HG02571 (cell line): ENCODE results near the gene DNAJB9.
A peak's percentile ranks its signal among the peaks of the same experiment; 100 is the strongest.

Source experiments
- ATAC-seq: cut with Tn5 transposase; IDR thresholded peaks from one replicate; pipeline ENCODE4 v1.9.1; 2021; ENCODE audit warnings: mild to moderate bottlenecking, moderate library complexity; ENCODE audit not compliant: unreplicated experiment

Gene DNAJB9

DNA sequence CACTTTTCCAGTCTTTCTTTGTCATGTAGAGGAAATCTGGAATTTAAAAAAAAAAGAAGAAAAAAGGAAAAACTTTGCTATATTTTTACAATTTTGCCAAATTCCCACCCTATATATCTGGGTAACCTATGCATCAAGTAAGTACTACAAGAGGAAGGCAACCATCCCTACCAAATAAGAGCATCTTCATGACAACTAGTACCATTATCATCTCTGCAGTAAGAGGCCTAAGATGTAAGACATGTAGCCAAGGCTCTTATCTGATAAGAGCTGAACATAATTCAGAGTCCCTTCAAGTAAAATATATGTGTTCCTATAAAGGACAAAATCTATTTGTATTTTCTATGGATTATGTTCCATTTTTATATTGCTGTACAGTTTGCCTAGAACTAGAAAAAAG lies 3.7 kb upstream of the DNAJB9 start:
- no peak for ATAC-seq

DNA sequence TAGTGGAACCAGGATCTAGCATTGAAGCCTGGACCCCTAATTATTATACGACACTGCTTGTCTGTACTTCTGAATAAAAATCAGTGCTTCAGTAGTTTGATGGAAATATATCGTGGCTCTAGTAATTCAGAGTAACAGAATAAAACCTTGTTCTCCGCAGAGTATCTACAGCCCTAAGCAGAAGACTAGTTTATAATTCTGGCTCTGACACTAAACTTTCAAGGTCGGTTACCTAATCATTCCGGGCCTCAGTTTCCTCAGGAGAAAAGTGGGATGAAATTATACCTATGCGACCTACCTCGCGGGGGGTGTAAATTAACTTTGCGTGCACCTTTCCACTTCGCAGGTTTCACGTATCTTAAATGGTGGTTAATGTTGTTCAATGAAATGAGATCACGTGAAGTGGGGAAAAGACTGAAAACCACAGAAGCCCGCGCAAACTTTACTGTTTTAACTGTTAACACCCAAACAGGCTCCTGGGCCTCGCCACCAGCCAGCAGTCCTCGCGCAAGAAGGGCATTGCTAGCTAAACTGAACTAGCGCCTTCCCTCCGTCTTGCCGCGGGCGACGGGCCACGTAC lies 783 bp upstream of the DNAJB9 start:
- ATAC-seq: no peak

DNA sequence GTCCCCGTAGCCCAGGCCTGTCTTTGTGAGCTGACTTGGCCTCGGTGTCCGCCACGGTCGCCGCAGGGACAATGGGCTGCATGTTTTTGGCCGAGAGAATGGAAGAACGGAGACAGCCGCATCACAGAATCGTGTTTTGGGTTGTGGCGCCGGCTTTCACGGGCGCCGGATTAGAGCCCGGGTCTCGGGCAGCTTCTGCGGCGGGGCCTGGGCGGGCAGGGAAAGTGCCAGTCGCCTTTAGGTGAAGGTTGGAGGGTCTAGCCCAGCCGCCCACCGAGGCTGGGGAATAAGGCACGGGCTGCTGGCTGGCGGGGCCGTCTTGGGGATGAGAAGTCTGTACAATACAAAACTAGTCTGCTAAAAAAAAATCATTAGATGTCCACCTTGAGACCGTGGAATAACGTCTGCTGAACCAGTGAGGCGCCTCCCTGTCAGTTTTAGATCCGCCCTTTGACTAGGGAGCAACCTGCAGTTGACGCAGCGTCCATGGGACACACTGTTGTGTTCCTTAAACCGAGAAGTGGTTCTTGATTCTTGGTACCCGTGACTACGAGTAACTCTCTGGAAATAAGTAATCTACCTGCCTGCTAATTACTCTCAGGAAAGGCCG lies 577 bp downstream of the DNAJB9 start:
- peak; percentile 19 for ATAC-seq

DNA sequence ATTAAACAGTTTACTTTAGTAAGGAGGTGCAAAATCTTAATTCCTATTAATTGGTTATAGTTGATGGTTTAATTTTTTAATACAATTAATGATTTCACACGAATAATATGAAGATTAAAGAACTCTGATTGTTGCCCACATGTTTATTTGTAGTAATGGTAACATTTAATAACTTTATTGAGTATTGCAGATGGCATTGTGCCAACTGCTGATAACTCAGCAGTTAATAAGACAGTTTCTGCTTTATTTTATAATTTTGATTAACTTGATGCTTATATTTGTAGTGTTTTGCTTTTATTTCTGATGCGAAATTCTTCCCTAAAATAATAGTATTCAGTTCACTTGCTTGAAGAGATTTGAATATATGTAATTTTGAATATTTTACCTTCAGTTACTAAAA lies 2.8 kb downstream of the DNAJB9 start:
- no peak for ATAC-seq

DNA sequence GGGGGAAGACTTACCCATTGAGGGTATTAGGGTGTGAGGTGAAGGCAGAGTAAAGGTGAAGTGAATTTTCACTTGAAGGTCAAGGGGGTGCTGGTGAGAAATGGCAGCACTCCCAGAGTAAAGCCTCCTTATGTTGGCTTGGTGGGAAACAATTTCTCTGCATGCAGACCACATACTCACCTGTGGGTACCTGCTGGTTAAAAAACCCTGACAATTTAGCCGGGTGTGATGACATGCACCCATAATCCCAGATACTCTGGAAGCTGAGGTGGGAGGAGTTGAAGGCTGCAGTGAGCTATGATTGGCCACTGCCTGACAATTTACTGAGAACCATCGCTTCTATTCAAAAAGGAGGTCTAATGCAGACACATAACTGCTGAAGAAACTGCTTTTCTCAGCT lies 5.5 kb downstream of the DNAJB9 start:
- ATAC-seq: no peak

DNA sequence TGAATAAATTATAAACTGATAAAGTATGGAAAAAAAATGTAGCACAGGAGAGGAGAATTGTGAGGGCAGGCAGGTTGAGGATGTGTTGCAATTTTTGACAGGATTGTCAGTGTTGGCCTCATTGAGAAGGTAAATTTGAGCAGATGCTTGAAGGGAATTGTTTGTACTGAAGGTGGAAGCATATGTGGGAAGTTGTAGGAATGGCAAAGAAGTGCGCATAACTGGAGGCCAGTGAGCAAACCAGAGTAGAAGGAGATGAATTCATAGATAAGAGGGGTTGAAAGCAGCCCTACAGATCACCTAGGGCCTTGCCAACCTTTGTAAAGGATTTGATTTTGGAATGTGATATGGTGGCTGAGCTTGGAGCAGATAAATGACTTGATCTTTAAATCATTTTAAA lies 6.4 kb downstream of the DNAJB9 start:
- no peak for ATAC-seq

DNA sequence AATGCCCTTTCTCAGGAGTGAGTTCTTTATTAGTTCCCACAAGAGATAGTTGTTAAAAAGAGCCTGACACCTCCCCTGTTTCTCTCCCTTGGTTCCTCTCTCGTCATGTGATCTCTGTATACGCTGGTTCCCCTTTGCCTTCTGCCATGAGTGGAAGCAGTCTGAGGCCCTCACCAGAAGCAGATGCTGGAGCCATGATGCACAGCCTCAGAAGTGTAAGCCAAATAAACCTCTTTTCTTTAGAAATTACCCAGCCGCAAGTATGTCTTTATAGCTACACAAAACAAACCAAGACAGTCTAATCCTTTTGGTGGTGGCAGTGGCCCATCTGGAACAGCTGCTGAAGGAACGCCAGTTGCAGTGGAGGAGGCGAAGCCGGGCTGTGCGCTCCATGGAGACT lies 9.3 kb downstream of the DNAJB9 start:
- no peak for ATAC-seq

DNA sequence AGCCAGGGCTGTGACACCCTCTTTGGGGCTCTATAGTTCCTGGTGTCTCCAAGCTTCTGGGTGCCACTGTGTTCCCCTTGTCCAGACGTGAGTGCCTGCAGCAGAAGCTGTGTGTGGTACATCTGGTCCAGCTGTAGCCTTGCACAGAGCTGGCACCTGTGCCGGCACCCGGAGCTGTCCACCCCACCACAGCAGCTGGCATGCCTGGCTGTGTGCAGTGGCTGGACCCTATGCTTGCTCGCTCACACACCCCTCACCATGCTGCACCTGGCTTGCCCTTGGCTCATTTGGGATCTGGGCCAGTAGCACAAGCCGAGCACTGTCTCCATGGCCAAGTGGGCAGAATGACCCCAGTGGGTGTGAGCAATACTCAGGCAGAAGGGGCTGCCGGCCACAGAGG lies 10.6 kb downstream of the DNAJB9 start:
- ATAC-seq: no peak

DNA sequence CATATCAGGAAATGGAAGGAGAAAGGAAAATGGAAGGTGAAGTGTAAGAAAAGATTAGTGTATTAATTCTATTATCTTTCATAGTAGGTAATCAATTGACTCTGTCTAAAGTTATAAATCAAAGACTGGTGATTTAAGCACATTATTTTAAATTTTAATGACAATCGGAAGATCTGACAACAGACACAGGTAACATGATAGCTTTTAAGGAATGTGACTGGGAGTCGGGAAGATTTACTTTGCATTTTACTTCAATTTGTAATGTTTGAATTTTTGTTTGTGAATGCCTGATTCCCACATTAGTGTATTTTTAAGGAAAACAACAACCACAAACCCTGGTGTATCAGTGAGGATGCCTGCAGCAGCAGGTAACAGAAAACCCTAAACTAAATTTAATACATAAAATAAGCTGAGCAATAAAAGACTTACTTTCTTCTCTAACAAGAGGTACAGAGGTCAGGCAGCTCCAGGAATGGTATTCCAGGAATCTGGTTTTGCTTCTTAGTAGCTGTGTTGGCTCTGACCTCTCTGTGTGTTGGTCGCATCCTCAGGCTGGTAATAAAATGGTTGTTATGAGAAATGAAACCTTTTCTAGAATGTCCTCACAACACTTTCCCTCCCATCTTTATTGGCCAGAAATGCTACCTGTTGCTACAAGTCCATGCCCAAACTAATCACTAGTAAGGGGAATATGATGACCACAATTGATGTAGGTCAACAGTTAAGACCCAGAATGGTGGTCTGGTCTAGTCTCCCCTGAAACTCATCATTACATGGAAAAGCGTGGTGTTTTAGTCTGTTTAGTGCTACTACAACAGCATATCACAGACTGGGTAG lies 12.2 kb downstream of the DNAJB9 start:
- ATAC-seq: no peak

DNA sequence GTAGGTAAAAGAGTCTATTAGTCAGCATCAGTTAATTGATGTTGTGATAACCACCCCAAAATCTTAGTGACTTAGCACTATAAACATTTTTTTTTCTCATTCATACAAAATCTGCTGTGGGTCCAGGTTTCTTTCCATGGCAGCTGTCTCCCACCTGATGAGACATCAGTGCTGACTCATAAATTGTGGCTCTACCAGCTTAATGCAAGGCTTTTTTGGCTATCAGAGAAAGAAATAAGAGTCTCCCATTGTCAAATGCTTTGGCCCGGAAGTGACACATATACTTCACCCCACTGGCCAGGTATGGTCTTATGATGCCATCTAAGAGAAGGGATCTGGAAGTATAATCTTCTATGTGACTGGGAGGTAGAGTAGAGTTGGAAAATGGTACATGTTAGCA lies 14.5 kb downstream of the DNAJB9 start:
- ATAC-seq: no peak

DNA sequence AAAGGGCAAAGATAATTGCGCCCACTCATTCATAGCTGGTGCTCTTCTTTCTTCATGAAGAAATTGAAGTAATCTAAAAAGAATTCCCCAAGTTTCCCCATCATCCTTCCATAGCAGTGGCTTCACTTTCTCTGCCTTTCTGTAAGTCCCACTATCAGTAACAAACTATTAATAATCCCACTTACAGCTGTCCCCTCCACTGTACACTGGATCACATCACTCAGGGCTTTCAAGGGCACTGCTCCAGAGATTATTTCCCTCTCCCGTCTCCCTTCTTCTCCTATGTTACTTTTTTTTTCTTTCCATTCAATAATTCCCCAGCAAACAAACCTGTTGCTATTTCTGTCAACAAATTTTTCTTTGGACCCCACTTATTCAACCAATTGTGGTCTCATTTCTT lies 16.2 kb downstream of the DNAJB9 start:
- no peak for ATAC-seq

DNA sequence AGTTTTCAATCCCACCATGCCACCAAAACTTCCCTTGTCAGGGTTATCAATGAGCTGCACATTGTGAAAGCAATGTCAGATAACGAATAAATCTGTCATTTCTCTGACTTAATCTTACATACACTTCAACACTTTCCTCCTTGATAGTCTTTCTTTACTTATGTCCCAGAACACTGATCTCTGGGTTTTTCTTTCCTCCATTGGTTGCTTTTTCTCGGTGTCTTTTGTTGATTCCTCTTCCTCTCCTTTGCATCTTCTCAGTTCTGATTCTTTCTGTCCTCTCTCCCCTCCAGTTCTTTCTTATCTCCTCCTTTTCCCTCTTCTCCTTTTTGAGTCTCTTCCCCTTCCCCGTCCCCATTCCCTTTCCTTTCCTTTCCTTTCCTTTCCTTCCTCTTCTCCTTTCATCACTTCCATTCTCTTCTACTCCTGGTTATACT lies 16.6 kb downstream of the DNAJB9 start:
- no peak for ATAC-seq

DNA sequence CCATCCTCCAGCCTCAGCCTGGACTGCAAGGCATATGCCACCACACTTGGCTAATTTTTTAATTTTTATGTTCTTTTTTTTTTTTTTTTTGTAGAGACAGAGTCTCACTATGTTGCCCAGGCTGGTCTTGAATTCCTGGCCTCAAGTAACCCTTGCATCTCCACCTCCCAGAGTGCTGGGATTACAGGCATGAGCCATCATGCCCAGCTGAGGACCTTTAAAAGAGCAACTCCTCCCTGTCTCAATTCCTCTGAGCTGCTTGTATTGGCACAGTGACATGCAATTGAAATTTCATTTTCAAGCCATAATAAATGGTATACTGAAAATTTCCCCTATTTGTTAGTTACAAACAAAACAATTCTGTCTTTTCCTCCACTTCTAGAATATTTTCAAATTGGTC lies 19.5 kb downstream of the DNAJB9 start:
- ATAC-seq: no peak

DNA sequence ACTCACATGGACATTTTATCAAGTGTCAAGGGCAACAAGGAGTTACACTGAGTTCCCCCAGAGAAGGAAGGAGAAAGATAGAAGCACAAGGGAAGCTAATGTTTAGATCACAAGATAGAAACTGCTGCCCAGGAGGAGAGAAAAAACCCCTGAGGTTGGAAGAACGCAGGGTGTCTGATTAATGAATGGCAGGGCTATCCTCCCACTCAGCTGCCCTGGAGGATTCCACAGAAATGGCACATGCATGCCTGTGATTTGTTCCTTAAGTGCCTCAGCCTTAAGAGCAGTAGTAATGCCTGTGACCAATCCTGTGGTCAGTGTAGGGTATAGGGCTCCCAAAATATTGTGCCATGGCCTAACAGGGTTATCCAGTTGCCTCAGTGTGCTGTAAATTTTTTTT lies 20.2 kb downstream of the DNAJB9 start:
- ATAC-seq: no peak

DNA sequence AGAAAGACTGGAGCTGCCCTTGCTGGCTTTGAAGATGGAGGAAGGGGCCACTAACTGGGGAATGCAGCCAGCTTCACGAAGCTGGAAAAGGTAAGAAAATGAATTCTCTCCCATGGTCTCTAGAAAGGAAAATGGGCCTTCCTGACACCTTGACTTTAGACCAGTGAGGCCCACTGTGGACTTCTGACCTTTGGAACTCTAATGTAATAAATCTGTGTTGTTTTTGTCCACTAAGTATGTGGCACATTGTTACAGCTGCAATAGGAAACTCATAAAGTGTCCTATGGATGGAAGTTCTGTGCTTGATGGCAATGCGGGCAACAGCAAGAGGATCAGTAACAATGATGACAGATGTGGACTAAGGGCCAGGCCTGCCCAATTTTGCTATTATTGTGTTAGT lies 20.9 kb downstream of the DNAJB9 start:
- no peak for ATAC-seq

DNA sequence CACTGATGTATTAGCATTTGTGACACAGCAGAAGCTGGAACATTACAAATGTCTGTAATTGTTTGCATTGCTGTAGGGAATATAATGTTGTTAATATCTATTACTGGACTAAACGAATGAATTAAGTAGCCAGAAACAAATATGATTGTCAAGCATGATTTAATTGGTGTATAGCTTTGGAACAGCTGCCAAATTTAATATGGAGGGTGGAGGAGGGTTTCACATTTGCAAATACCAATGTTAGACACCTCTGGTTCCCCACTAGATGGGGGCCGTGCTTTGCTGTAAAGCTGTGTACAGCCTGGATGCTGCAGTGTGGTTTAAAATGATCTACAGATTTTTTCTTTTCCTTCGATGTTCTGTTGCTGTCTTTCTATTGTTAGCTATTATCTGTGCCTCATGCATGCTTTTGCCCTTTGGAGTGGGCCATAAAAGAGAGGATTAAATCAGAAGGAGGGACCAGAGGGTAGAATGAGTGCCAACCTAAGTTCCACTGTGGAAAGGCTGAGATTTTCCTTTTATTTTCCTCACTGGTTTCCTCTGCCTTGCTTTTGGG lies 23.1 kb downstream of the DNAJB9 start:
- ATAC-seq: no peak

DNA sequence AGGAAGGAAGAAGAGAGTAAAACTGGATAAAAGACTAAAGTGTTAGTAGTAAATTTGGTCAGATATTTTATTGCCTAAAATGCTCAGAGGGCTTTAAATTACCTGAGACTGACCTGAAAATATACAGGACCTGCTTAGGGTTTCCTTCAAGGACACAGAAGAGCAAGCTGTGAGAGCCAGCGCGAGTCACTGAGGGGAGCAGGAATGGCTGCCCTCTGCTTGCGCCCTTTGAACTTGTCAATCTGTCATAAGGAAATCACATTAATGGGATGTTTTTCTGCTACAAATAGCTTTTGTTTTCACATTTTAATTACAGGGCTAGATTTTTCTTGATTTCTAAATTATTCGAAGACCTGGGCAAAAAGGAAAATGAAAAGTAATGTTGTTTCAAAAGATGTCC lies 26.9 kb downstream of the DNAJB9 start:
- peak; percentile 96 for ATAC-seq

DNA sequence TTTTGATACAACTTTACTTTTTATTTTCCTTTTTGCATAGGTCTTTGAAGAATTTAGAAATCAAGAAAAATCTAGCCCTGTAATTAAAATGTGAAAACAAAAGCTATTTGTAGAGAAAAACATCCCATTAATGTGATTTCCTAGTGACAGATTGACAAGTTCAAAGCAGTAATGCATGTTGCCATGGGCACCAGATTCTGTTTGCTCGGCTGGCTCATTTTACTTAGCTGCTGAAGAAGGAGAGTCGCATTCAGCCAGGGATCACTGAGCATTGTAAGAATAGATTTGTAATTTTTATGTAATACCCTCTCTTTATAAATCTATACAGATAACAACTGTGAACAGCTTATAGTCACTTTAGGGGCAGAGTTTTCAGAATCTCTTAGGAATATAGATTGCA lies 28.5 kb downstream of the DNAJB9 start:
- no peak for ATAC-seq

DNA sequence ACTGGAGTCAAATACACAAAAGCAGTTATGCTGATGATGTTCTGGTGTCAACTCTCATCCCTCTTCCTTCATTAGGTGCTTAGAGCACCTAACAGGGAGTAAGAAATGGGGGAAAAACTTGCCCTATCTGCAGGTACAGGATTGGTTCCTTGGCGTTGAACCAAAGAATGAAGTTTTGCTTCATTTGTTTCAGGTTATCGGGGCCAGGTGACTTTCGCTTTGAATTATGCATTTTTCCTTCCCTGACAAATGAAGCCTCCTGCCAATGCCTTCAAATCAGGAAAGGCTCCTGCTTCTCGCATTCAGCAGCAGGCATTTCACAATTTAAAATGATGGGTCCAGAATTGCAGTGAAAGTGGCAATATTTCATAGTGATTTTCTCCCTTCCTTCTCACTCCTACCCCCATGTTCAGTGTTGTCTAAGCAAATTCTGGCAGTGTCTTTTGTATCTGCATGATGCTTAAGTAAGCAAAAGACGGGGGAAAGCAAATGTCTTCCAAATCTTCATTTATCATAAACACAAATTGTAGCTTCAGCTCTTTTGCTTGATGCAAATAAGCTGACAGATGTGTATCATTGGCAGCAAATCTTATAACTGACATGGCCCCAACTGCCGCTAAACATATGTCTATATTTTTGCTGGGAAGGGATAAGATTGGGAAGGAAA lies 29.4 kb downstream of the DNAJB9 start:
- no peak for ATAC-seq

DNA sequence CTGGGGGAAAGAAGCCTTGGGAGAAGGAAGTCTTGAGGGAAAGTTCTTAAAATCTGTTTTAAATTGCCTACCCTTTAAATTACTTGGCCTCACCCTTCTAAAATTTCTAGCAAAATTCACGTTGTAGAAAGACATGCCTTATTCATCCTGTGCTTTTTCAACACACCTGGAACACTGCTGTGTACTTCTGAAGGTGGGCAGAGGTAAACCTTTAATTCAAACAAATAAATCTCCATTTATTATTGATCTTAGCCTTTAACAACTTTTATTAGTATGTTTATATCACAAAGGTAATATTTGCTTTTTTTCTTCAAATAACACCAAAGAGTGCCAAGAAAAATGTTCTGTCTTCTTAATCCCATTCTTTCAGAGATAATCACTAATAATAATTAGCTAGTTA lies 30.7 kb downstream of the DNAJB9 start:
- ATAC-seq: no peak

DNA sequence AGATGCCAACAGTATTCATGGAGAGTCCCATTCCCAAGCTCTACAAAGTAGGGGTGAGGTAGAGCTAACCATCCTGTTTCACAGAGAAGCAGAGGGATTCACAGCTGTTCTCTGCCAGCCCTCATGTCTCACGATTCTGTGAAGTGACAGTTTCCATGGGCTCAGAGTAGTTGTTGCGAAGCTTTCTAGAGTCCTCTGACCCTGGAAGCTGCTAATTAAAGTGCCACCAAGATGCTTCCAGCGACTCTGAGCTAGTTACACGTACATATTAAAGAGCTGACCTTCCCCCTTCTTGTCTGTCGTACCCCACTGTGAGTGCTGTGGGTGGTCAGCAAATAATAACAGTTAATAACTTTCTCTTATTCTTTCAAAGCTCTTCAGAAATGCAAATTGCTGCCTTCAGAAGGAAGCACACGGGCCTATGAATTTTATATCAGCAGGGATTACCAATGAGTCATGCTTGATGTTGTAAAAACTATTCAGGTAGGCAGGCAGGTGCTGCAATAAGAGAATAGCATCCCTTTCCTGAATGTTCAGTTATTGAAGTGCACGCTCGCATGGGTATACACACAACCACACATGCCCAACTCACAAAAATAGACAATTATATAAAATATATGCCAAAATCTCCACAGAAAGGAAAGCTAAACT lies 34.1 kb downstream of the DNAJB9 start:
- ATAC-seq: no peak
